ENCODE data around the gene HIF3A. TPM values are rescaled to one million over a fixed set of nuclear protein-coding genes. Genes with fewer than 3 reads are reported as not detected.
A peak's percentile ranks its signal among the peaks of the same experiment; 100 is the strongest.
"Not testable (repeated sequence)": the region's sequence is repeated elsewhere in the genome, so short reads cannot be mapped to it uniquely, and the experiment has no call there.

HIF3A gene
- total RNA-seq, 1 donor from 2014 or later = 79.3 TPM

DNA sequence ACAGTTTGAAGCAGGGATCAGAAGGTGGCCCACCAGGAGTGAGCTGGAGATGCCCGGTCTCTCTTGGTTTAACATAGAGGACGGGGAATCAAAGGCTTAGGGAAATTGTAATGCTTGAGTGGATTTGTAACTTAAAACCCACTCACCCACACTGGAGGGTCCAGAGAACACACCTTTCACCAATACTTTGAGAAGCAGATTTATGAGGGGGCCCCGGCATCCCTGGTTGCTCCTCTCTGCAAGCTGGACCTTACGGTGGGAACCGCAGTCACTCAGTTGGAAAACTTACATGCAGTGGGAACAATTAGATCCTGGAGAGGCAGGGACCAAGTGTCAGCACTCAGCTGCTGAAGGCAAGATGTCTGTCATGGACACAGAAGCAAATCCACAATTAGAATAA is 70.6 kb downstream of the HIF3A start:
- H3K36me3 ChIP-seq (ENCODE audit: control insufficient read depth in 3 of 3, insufficient read depth in 3 of 3, low read length in 3 of 3) = peaks cover 10 to 23% (median 12%) of the 10 kb centered on the region in 3 donors
- H3K9ac ChIP-seq (ENCODE audit: low read depth in 1 of 3, low read length in 3 of 3) = no peak overlapping the region
- peaks cover 0 to 7% (median 3%) of the 10 kb centered on the region in 3 donors for H3K4me1 ChIP-seq (ENCODE audit: control insufficient read depth in 3 of 3, insufficient read depth in 3 of 3, low read length in 3 of 3)
- H3K27me3 ChIP-seq (ENCODE audit: control insufficient read depth in 3 of 3, insufficient read depth in 3 of 3, low read length in 3 of 3) = no peaks in the 10 kb centered on the region
- H3K4me3 ChIP-seq (ENCODE audit: low read length in 3 of 3) = no peak overlapping the region
- no peak overlapping the region for H3K27ac ChIP-seq (ENCODE audit: low read depth, low read length)
- H3K9me3 ChIP-seq (ENCODE audit: control insufficient read depth in 3 of 3, low read length in 3 of 3) = no peaks in the 10 kb centered on the region

DNA sequence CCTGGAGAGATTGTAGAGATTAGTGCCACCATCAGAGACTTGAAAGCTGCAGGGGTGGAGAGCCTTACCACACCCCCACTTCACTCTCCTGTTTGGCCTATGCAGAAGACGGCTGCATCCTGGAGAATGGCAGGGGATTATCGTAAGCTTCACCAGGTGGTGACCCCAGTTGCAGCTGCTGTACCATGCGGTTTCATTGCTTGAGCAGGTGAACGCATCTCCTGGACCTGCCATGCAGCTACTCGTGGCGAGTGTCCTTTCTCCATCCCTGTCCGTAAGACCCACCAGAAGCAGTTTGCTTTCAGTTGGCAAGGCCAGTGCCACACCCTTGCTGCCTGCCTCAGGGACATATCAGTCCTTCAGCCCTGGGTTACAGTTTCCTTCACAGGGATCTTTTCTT is 71.3 kb downstream of the HIF3A start:
- H3K9ac ChIP-seq (ENCODE audit: low read depth in 1 of 3, low read length in 3 of 3) = no peak overlapping the region
- no peak overlapping the region for H3K4me3 ChIP-seq (ENCODE audit: low read length in 3 of 3)
- H3K27ac ChIP-seq (ENCODE audit: low read depth, low read length) = no peak overlapping the region
- H3K9me3 ChIP-seq (ENCODE audit: control insufficient read depth in 3 of 3, low read length in 3 of 3) = no peaks in the 10 kb centered on the region
- no peaks in the 10 kb centered on the region for H3K27me3 ChIP-seq (ENCODE audit: control insufficient read depth in 3 of 3, insufficient read depth in 3 of 3, low read length in 3 of 3)
- H3K36me3 ChIP-seq (ENCODE audit: control insufficient read depth in 3 of 3, insufficient read depth in 3 of 3, low read length in 3 of 3) = peaks cover 10 to 23% (median 12%) of the 10 kb centered on the region in 3 donors
- peaks cover 3 to 12% (median 8%) of the 10 kb centered on the region in 3 donors for H3K4me1 ChIP-seq (ENCODE audit: control insufficient read depth in 3 of 3, insufficient read depth in 3 of 3, low read length in 3 of 3)

DNA sequence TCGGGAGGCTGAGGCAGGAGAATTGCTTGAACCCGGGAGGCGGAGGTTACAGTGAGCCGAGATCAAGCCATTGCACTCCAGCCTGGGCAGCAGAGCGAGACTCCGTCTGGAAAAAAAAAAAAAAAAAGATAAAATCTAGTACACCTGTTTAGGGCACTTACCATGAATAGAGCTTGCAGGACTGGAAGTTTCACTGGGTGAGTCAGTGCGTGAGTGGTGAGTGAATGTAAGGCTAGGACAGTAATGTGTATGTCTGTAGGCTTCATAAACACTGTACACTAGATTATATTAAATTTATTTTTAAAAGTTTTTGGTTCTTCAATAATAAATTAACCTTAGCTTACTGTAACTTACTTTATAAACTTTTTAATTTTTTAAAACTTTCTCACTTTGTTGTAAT is 73.0 kb downstream of the HIF3A start:
- Histone ChIP-seq H3K9ac (ENCODE audit: low read depth in 1 of 3, low read length in 3 of 3) (no peak overlapping the region), H3K4me1 (ENCODE audit: control insufficient read depth in 3 of 3, insufficient read depth in 3 of 3, low read length in 3 of 3) (peaks cover 11 to 28% (median 20%) of the 10 kb centered on the region in 3 donors), H3K27ac (ENCODE audit: low read depth, low read length) (no peak overlapping the region), H3K36me3 (ENCODE audit: control insufficient read depth in 3 of 3, insufficient read depth in 3 of 3, low read length in 3 of 3) (peaks cover 5 to 20% (median 6%) of the 10 kb centered on the region in 3 donors), H3K4me3 (ENCODE audit: low read length in 3 of 3) (no peak overlapping the region), H3K27me3 (ENCODE audit: control insufficient read depth in 3 of 3, insufficient read depth in 3 of 3, low read length in 3 of 3) (no peaks in the 10 kb centered on the region), H3K9me3 (ENCODE audit: control insufficient read depth in 3 of 3, low read length in 3 of 3) (no peaks in the 10 kb centered on the region)

DNA sequence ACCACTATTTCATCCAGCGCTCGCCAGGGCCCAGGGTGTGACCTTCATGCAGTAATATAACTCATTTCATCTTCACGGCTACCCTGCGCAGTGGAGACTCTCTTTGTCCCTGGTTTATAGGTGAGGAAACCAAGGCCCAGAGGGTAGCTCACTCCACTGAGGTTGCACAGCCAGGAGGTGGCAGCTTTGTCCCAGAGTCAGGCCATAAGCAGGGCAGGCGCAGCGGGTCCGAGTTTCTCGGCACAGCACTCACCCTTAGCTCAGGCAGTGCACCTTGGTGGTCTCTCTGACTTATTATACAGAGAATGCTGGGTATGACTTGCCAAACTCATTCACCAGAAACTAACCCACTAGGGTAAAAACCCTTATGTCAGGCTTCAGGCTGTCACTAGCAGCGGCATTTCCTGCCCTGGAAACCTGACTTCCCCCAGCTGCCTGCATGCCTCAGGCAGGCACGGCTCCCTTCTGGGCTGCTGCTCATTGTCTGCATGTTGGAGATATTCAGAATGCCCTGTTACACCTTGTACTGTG is 74.6 kb downstream of the HIF3A start:
- no peaks in the 10 kb centered on the region for H3K9me3 ChIP-seq (ENCODE audit: control insufficient read depth in 3 of 3, low read length in 3 of 3)
- H3K27ac ChIP-seq (ENCODE audit: low read depth, low read length) = no peak overlapping the region
- H3K4me1 ChIP-seq (ENCODE audit: control insufficient read depth in 3 of 3, insufficient read depth in 3 of 3, low read length in 3 of 3) = peaks cover 11 to 28% (median 20%) of the 10 kb centered on the region in 3 donors
- no peak overlapping the region for H3K4me3 ChIP-seq (ENCODE audit: low read length in 3 of 3)
- peak overlapping the region in 1 of 3 donors; percentile 35 for H3K9ac ChIP-seq (ENCODE audit: low read depth in 1 of 3, low read length in 3 of 3)
- H3K36me3 ChIP-seq (ENCODE audit: control insufficient read depth in 3 of 3, insufficient read depth in 3 of 3, low read length in 3 of 3) = peaks cover 11 to 25% (median 12%) of the 10 kb centered on the region in 3 donors
- H3K27me3 ChIP-seq (ENCODE audit: control insufficient read depth in 3 of 3, insufficient read depth in 3 of 3, low read length in 3 of 3) = no peaks in the 10 kb centered on the region

DNA sequence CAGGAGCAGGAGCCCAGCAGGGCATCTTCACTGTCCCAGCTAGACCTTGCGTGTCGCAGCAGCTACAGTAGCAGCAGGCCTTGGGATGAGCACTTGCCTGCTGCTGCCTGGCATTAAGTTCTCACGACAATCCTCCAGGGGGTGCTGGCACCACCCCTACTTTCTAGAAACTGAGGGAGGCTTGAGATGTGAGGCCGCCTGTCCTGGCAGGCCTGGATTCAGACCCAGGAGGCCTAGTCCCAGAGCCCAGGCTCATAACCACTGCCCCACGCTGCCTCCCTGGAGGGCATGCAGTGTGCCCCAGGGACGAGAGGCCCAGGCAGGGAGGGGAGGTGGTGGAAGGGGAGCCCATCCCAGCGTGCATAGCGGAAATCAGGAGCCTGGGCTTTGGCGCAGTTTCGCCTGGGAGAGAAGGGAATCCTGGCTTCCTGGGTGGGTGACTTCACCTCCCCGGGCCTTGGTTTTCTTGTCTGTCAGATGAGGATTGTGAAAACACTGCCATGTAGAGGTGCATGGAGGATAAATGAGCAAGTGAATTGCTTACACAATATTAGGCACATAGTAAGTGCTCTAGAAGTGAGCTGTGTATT is 76.2 kb downstream of the HIF3A start:
- Histone ChIP-seq H3K9me3 (ENCODE audit: control insufficient read depth in 3 of 3, low read length in 3 of 3) (no peaks in the 10 kb centered on the region), H3K27ac (ENCODE audit: low read depth, low read length) (peak overlapping the region; percentile 11), H3K9ac (ENCODE audit: low read depth in 1 of 3, low read length in 3 of 3) (peak overlapping the region in 1 of 3 donors; percentile 16), H3K4me3 (ENCODE audit: low read length in 3 of 3) (no peak overlapping the region), H3K4me1 (ENCODE audit: control insufficient read depth in 3 of 3, insufficient read depth in 3 of 3, low read length in 3 of 3) (peaks cover 16 to 41% (median 26%) of the 10 kb centered on the region in 3 donors), H3K27me3 (ENCODE audit: control insufficient read depth in 3 of 3, insufficient read depth in 3 of 3, low read length in 3 of 3) (no peaks in the 10 kb centered on the region), H3K36me3 (ENCODE audit: control insufficient read depth in 3 of 3, insufficient read depth in 3 of 3, low read length in 3 of 3) (peaks cover 20 to 24% (median 21%) of the 10 kb centered on the region in 3 donors)

GRCh38 chr19:46373491-46374359 is 76.9 kb downstream of the HIF3A start:
- peak overlapping the region; percentile 52 for H3K27ac ChIP-seq (ENCODE audit: low read depth, low read length)
- peaks cover 17 to 22% (median 18%) of the 10 kb centered on the region in 3 donors for H3K36me3 ChIP-seq (ENCODE audit: control insufficient read depth in 3 of 3, insufficient read depth in 3 of 3, low read length in 3 of 3)
- H3K9ac ChIP-seq (ENCODE audit: low read depth in 1 of 3, low read length in 3 of 3) = peak overlapping the region; percentile 40 to 57 (median 43)
- H3K27me3 ChIP-seq (ENCODE audit: control insufficient read depth in 3 of 3, insufficient read depth in 3 of 3, low read length in 3 of 3) = no peaks in the 10 kb centered on the region
- H3K4me3 ChIP-seq (ENCODE audit: low read length in 3 of 3) = peak overlapping the region in 1 of 3 donors; percentile 6
- H3K4me1 ChIP-seq (ENCODE audit: control insufficient read depth in 3 of 3, insufficient read depth in 3 of 3, low read length in 3 of 3) = peaks cover 23 to 42% (median 28%) of the 10 kb centered on the region in 3 donors
- H3K9me3 ChIP-seq (ENCODE audit: control insufficient read depth in 3 of 3, low read length in 3 of 3) = no peaks in the 10 kb centered on the region

- Histone ChIP-seq H3K9me3 (ENCODE audit: control insufficient read depth in 3 of 3, low read length in 3 of 3) (no peaks in the 10 kb centered on the region), H3K4me3 (ENCODE audit: low read length in 3 of 3) (no peak overlapping the region), H3K27me3 (ENCODE audit: control insufficient read depth in 3 of 3, insufficient read depth in 3 of 3, low read length in 3 of 3) (no peaks in the 10 kb centered on the region), H3K27ac (ENCODE audit: low read depth, low read length) (peak overlapping the region; percentile 52), H3K36me3 (ENCODE audit: control insufficient read depth in 3 of 3, insufficient read depth in 3 of 3, low read length in 3 of 3) (peaks cover 15 to 22% (median 18%) of the 10 kb centered on the region in 3 donors), H3K9ac (ENCODE audit: low read depth in 1 of 3, low read length in 3 of 3) (peak overlapping the region in 1 of 3 donors; percentile 10), H3K4me1 (ENCODE audit: control insufficient read depth in 3 of 3, insufficient read depth in 3 of 3, low read length in 3 of 3) (peaks cover 23 to 52% (median 33%) of the 10 kb centered on the region in 3 donors)
Measured at GRCh38 chr19:46374536-46375475, 78.0 kb downstream of the HIF3A start.

- peaks cover 15 to 21% (median 18%) of the 10 kb centered on the region in 3 donors for H3K36me3 ChIP-seq (ENCODE audit: control insufficient read depth in 3 of 3, insufficient read depth in 3 of 3, low read length in 3 of 3)
- not testable (repeated sequence) for H3K9ac ChIP-seq (ENCODE audit: low read depth in 1 of 3, low read length in 3 of 3); H3K27ac ChIP-seq (ENCODE audit: low read depth, low read length); H3K27me3 ChIP-seq (ENCODE audit: control insufficient read depth in 3 of 3, insufficient read depth in 3 of 3, low read length in 3 of 3); H3K9me3 ChIP-seq (ENCODE audit: control insufficient read depth in 3 of 3, low read length in 3 of 3); H3K4me3 ChIP-seq (ENCODE audit: low read length in 3 of 3)
- peaks cover 23 to 56% (median 39%) of the 10 kb centered on the region in 3 donors for H3K4me1 ChIP-seq (ENCODE audit: control insufficient read depth in 3 of 3, insufficient read depth in 3 of 3, low read length in 3 of 3)
Measured at GRCh38 chr19:46375476-46376067, 78.7 kb downstream of the HIF3A start.
